ENCODE results near the gene CTBP1. TPM values are rescaled to one million over a fixed set of nuclear protein-coding genes. Genes with fewer than 3 reads are reported as not detected.

The CTBP1 gene
- total and polyA plus RNA-seq, 2 donors (not counting 1 experiment from before 2014, with no cell fraction given): 212 to 343 TPM

DNA sequence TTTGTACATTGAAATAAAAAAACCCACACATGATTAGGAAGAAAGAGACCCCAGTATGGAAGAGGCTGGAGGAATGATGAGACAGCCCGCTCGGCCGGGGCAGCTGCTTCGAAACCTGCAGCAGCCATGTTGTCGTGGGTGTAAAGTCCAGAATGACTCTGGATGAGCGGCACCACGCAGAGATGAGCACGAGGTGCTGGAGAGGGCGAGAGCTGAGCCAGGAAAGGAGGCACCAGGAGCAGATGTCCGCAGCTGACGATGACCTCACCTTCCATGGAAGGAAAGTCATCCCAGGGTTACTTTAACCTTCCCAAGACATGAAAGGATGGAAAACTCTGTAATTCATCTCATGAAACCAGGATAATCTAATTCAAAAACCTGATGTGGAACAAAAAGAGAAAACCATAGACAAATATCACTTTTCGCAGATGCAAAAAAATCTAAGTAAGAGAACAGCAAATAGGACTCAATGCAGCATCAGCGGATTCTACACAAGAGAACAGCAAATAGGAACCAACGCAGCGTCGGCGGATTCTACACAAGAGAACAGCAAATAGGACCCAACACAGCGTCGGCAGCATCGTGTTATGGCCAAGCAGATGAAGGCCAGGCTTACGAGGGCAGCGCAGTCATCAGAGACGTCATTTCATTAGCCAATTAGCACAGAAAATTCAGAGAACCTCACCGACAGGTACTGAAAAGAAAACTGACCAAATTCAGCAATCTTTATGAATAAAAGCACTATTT is 50.7 kb downstream of the CTBP1 start:
- Histone ChIP-seq H3K9ac (ENCODE audit: low read length) (no peak overlapping the region), H3K27ac (ENCODE audit: low read length in 2 of 2) (no peak overlapping the region), H3K79me2 (ENCODE audit: control insufficient read depth, insufficient read depth, low read length) (no peaks in the 10 kb centered on the region), H2AFZ (ENCODE audit: insufficient read depth, low read depth, low read length, poor library complexity, severe bottlenecking) (no peak overlapping the region), H3K4me3 (ENCODE audit: control extremely low read depth in 1 of 5, extremely low read depth in 1 of 5, insufficient read depth in 1 of 5, low read depth in 2 of 5, low read length in 4 of 5) (no peak overlapping the region), H3K27me3 (replicated peaks in 1 of 4; ENCODE audit: control extremely low read depth in 1 of 4, control insufficient read depth in 3 of 4, insufficient read depth in 4 of 4, low read length in 3 of 4) (peaks cover 0 to 4% (median 0%) of the 10 kb centered on the region in 4 experiments), H3K9me3 (ENCODE audit: control extremely low read depth in 1 of 3, control insufficient read depth in 2 of 3, insufficient read depth in 1 of 3, low read length in 2 of 3) (peaks cover 0 to 11% (median 2%) of the 10 kb centered on the region in 3 donors), H3K4me1 (ENCODE audit: control insufficient read depth in 2 of 2, insufficient read depth in 2 of 2, low read length in 2 of 2) (peaks cover 26 to 37% of the 10 kb centered on the region in 2 donors), H3K4me2 (replicated peaks; ENCODE audit: low read depth, low read length, poor library complexity, severe bottlenecking) (no peak overlapping the region), H4K20me1 (ENCODE audit: control insufficient read depth, insufficient read depth, low read length, poor library complexity, severe bottlenecking) (no peaks in the 10 kb centered on the region), H3K36me3 (replicated peaks in 1 of 2; ENCODE audit: control extremely low read depth in 1 of 2, control insufficient read depth in 1 of 2, extremely low read depth in 1 of 2, insufficient read depth in 2 of 2, low read length in 1 of 2) (no peaks in the 10 kb centered on the region)
- ChIA-PET CTCF (no interaction called here), POLR2A (interaction anchor here (1.5 kb wide), 1 partner anchor 11 kb away, joined by 3 read pairs; no protein-coding TSS in a partner anchor)
- DNase-seq (no peak), ATAC-seq (ENCODE audit: low read depth) (no peak)
- Mint-ChIP-seq H3K27ac (no peak overlapping the region), H3K4me1 (peaks cover 25% of the 10 kb centered on the region), H3K9me3 (ENCODE audit: insufficient read depth) (no peaks in the 10 kb centered on the region), H3K4me3 (no peak overlapping the region), H3K27me3 (no peaks in the 10 kb centered on the region)
- WGBS (ENCODE audit: insufficient coverage): 90% methylated on average over 16 of the region's 24 CpGs
- no peak for TF ChIP-seq EZH2 (IDR thresholded peaks at IDR 0.05; ENCODE audit: borderline replicate concordance, insufficient read depth, low read depth, low read length, poor library complexity, severe bottlenecking)
- TF ChIP-seq, protein P1, sequence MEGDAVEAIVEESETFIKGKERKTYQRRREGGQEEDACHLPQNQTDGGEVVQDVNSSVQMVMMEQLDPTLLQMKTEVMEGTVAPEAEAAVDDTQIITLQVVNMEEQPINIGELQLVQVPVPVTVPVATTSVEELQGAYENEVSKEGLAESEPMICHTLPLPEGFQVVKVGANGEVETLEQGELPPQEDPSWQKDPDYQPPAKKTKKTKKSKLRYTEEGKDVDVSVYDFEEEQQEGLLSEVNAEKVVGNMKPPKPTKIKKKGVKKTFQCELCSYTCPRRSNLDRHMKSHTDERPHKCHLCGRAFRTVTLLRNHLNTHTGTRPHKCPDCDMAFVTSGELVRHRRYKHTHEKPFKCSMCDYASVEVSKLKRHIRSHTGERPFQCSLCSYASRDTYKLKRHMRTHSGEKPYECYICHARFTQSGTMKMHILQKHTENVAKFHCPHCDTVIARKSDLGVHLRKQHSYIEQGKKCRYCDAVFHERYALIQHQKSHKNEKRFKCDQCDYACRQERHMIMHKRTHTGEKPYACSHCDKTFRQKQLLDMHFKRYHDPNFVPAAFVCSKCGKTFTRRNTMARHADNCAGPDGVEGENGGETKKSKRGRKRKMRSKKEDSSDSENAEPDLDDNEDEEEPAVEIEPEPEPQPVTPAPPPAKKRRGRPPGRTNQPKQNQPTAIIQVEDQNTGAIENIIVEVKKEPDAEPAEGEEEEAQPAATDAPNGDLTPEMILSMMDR (IDR thresholded peaks at IDR 0.05): no peak
- intact Hi-C loops (cut with micrococcal nuclease): no loop called here

DNA sequence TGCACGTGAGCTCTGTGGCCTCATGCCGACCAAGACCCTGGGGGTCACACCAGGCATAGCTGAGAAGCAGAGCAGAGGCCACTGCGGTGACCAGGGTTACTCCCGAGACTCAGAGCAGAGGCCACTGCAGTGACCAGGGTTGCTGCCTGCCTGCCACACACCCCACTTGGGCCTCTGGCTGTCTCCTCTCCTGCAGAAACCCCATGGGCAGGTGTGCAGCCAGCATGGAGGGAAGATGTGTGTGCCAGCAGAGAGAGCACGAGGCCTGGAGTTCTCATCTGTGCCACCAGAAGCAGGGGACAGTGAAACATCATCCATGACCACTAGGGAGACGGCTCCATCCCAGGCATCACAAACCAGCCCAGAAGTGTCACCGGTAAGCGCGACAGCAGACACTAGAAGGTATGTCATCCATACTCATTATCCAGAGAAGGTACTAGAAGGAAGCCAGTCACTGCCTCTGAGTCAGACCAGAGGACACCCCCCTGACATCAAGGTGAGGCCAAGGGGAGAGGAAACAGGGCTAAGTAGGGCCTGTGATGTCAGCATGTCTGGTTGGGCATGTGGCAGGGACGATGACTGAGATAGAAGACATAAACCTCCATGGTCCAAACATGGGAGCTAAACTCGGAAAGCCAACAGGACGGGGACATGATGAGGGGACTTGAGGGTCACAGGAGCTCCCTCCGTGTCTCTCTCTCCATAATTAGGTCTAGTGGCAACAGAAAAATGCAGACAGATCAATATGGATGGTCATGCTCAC is 52.3 kb downstream of the CTBP1 start:
- Histone ChIP-seq H3K36me3 (replicated peaks in 1 of 2; ENCODE audit: control extremely low read depth in 1 of 2, control insufficient read depth in 1 of 2, extremely low read depth in 1 of 2, insufficient read depth in 2 of 2, low read length in 1 of 2) (no peaks in the 10 kb centered on the region), H4K20me1 (ENCODE audit: control insufficient read depth, insufficient read depth, low read length, poor library complexity, severe bottlenecking) (no peaks in the 10 kb centered on the region), H2AFZ (ENCODE audit: insufficient read depth, low read depth, low read length, poor library complexity, severe bottlenecking) (no peak overlapping the region), H3K4me3 (ENCODE audit: control extremely low read depth in 1 of 5, extremely low read depth in 1 of 5, insufficient read depth in 1 of 5, low read depth in 2 of 5, low read length in 4 of 5) (no peak overlapping the region), H3K4me2 (replicated peaks; ENCODE audit: low read depth, low read length, poor library complexity, severe bottlenecking) (no peak overlapping the region), H3K9ac (ENCODE audit: low read length) (no peak overlapping the region), H3K9me3 (ENCODE audit: control extremely low read depth in 1 of 3, control insufficient read depth in 2 of 3, insufficient read depth in 1 of 3, low read length in 2 of 3) (peaks cover 0 to 1% (median 0%) of the 10 kb centered on the region in 3 donors), H3K4me1 (ENCODE audit: control insufficient read depth in 2 of 2, insufficient read depth in 2 of 2, low read length in 2 of 2) (peaks cover 15 to 20% of the 10 kb centered on the region in 2 donors), H3K27me3 (replicated peaks in 1 of 4; ENCODE audit: control extremely low read depth in 1 of 4, control insufficient read depth in 3 of 4, insufficient read depth in 4 of 4, low read length in 3 of 4) (no peaks in the 10 kb centered on the region), H3K79me2 (ENCODE audit: control insufficient read depth, insufficient read depth, low read length) (no peaks in the 10 kb centered on the region), H3K27ac (ENCODE audit: low read length in 2 of 2) (no peak overlapping the region)
- Mint-ChIP-seq H3K9me3 (ENCODE audit: insufficient read depth) (no peaks in the 10 kb centered on the region), H3K27me3 (no peaks in the 10 kb centered on the region), H3K4me3 (no peak overlapping the region), H3K27ac (no peak overlapping the region), H3K4me1 (peaks cover 14% of the 10 kb centered on the region)
- WGBS (ENCODE audit: insufficient coverage): 93% methylated on average over 13 of the region's 13 CpGs
- intact Hi-C loops (cut with micrococcal nuclease): no loop called here
- ChIA-PET CTCF (no interaction called here), POLR2A (no interaction called here)
- TF ChIP-seq, protein P1 (IDR thresholded peaks at IDR 0.05): no peak
- no peak for TF ChIP-seq EZH2 (IDR thresholded peaks at IDR 0.05; ENCODE audit: borderline replicate concordance, insufficient read depth, low read depth, low read length, poor library complexity, severe bottlenecking)
- ATAC-seq (ENCODE audit: low read depth): no peak
- DNase-seq: no peak
